HG03565 (cell line): Measurements from ENCODE around the gene ITIH4.

Experiments used
- ATAC-seq: cut with Tn5 transposase; IDR thresholded peaks from one replicate; pipeline ENCODE4 v1.9.1; 2021; ENCODE audit warnings: mild to moderate bottlenecking, moderate library complexity; ENCODE audit not compliant: unreplicated experiment

Gene ITIH4

GRCh38 chr3:52834871-52835501 lies 4.5 kb upstream of the ITIH4 start, which contains the start of gene MUSTN1:
Gene MUSTN1 (minus strand): TSS chr3:52835019. CDS start chr3:52834948, 71 bp downstream.
- no peak for ATAC-seq

- ATAC-seq = no peak
These were observed 2.7 kb upstream of the ITIH4 start for GRCh38 chr3:52833202-52833601.

GRCh38 chr3:52831500-52832301 lies 1.2 kb upstream of the ITIH4 start:
- no peak for ATAC-seq

DNA sequence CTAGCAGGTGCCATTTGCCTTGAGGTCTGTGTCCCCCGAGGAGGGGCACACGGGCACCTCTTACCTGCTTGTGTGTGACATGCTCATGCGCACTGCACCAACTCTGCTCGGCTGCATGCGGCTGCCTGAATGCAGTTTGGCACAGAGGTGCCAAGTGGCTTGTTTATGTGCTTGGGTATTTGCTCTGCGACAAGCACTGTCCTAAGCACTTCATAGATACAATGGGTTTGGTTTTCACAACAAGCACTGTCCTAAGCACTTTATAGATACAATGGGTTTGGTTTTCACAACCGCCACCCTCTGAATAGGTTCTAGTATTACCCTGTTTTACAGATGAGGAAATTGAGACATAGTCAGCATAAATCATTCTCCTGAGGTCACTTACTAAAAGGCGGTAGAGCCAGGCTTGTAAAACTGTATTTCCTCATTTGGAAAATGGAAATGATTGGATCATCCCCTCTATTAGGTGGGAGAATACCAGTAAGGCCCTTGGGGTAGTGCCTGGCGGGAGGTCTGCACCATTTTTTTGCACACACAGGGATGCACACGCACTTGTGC lies 487 bp downstream of the ITIH4 start:
- ATAC-seq = no peak

DNA sequence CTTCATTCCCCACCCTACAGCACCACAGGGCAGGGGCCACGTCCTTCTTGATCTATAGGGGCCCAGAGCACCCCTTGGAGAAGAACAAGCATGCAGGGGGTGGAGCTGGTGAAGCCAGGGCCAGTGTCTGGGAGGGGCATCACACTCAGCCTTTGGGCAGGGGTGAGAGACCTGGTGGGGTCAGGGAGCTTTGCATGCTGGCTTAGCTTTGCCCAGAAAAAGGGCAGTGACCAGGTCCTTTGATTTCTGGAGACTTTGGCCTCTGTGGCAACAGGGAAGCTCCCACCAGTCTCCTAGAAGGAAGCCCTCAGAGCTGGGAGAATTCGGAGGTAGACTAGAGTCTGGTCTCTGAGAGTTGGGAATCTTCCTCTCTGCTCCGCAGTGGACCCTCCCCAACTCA lies 990 bp downstream of the ITIH4 start:
- no peak for ATAC-seq

DNA sequence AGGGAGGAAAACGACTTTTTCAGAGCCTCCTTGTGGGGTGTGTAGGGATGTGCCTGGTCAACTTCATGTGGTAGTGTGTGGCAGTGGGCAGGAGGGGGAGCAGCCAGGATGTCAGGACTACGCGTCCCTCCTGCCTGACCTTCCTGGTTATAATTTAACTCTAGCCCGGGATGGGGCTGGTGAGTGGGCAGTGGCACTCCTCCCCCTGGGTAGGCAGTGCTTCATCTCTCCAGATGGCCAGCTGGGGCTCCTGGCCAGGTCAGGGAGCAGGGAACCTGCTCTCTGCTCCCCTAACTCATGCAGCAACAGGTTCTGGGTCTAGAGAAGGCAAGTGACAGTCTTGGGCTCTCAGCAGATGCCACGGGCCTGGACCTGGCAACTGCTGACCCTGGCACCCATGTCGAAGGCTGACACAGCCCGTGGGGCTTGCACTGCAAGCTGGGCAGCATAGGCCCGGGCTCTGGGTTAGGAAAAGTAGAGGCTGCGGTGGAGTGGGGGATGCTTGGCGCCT lies 2.6 kb downstream of the ITIH4 start:
- no peak for ATAC-seq

DNA sequence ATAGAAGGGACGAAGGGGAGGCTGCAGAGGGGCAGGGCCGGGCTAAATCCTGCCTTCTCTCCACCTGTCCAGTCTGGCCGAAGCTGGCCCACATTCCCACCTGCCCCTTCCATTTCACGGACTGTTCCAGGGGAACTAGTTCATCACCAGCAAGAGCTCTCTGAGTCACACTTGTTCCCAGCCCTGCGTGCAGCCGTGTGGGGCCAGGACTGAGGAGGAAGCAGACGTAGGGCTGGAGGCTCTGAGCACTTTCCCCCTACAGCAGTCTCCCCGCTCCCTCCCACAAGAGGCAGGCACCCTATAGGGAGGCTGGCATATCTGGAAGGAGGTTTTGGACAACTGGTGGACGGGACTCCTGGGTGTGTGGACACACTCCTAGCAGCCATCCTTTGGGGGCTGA lies 3.0 kb downstream of the ITIH4 start:
- no peak for ATAC-seq

- no peak for ATAC-seq
These were observed 6.4 kb downstream of the ITIH4 start for GRCh38 chr3:52824037-52824436.

GRCh38 chr3:52822363-52822762 lies 8.1 kb downstream of the ITIH4 start:
- ATAC-seq = no peak

DNA sequence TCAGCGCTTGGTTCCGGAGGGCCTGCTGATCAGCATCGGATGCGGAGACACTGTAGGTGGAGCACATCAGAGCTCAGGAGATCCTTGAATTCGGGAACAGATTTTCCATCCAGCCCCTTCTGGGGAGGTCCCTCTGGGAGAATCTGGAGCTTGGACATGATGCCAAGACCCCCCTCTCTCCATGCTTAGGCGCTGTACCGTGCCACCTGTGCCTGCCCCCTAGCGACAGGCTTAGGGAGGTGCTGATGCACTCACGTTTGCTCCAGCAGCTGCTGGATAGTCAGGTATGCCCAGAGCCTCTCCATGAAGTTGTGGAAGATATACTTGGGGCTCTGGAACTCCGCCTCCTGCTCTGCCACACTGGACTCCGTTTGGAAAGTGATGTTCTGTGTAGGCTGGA lies 9.7 kb downstream of the ITIH4 start:
- no peak for ATAC-seq

DNA sequence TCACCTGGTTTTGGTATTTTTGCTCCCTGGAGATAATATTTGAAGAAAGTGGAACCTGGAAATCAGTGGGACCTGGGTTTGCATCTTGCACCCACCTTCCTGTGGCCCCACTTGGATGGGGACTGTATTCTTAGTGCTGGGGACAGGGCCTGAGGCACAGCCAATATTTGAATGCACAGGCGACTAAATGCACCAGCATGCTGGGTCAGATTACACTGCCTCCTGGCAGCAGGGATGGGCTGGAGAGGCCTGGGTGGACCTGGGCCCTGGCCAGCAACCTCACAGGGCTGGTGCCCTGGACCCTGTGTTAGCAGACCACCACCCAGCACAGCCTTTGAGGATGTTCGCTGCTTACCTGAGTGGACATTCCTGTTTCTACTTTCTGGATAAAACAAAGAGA lies 10.5 kb downstream of the ITIH4 start:
- no peak for ATAC-seq

- no peak for ATAC-seq
These were observed 12.6 kb downstream of the ITIH4 start for GRCh38 chr3:52817860-52818259.

DNA sequence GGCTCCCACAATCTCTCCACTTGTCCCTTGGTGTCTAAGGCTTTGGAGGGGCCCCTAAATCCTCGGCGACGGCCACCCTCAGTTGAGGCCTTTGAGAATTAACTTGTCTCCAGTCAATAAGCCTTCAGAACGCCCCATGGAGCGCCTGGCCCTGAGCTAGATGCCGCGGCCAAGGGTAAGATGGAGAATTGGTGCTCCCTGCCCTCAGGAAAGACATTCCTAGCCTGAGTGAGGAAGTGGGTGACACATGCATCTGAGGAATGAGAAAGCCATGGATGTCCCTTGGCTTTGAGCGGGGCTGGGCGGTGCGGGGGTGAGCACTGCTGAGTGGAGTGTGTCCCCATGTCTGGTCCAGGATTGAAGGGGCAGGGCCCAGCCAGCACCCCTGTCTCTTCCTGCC lies 13.3 kb downstream of the ITIH4 start:
- no peak for ATAC-seq

- no peak for ATAC-seq
These were observed 13.8 kb downstream of the ITIH4 start for GRCh38 chr3:52816654-52817053.

DNA sequence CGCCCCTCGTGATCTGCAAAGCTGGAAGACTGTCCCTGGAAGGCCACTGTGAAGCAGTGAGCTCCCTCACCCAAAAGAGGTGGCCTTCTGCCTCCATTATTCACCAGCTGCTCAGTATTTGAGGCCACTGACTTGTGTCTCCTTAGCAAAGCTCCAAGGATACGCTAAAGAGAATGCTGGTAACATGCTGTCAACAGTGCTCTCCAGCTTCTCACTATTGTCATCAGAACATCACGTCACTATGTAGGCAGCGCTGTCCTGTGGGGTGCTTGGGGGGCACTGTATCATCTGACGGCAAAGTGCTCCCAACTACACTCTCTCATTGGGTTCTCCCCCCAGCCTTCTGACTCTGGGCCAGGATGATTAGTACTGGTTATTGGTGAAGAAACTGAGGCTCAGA lies 14.3 kb downstream of the ITIH4 start:
- no peak for ATAC-seq

GRCh38 chr3:52813810-52814209 lies 16.7 kb downstream of the ITIH4 start:
- no peak for ATAC-seq

DNA sequence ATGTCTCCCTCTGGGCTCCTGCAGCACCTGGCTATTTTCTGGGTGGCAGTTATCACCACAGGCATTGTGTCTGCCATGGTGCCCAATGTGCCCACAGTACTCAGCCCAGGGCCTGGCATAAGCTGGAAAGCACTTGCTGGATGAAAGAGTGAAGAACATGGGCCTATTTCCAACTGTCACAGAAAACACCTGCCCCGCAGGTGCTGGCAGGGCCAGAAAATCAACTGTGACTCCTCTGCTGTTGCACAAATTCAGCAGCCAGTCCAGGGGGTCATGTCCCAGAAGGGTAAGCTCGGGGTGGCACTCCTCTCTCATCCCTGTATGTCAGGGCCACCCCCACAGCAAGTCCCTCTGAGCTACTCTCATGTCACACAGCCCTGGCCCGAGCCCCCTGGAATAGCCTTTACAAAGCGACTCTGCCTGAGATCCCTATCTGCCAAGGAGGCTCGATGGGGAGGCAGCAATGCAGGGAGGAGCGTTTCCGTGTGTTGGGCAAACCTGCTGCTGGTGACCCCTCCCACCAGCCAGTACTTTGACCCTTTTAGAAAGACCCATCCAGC lies 18.9 kb downstream of the ITIH4 start:
- no peak for ATAC-seq

- no peak for ATAC-seq
These were observed 19.5 kb downstream of the ITIH4 start for GRCh38 chr3:52810923-52811322.

GRCh38 chr3:52809662-52810377 lies 20.7 kb downstream of the ITIH4 start:
- ATAC-seq = no peak

DNA sequence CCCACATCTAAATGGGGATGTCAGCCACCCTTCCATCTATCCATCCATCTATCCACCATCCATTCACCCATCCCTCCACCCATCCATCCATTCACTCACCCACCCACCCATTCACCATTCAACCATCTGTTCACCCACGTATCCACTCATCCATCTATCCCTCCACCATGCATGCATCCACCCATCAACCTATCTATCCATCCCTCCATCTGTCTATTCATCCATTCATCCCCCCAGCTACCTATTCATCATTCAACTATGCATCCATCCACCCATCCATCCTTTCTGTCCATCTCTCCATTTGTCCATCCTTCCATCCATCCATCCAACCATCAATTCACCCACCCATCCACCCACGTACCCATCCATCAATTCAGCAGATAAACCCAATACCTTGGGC lies 21.3 kb downstream of the ITIH4 start:
- ATAC-seq = no peak
